H9 (cell line): Measurements from ENCODE around the gene GPR183. TPM values are rescaled to one million over a fixed set of nuclear protein-coding genes. Genes with fewer than 3 reads are reported as not detected.

Experiments
- DNase-seq: peaks from one replicate; pipeline ENCODE4 v3.0.0-alpha.2; 2017
- H2AFZ ChIP-seq: one replicate; pipeline ENCODE4 v1.6.1; 2013; ENCODE audit warnings: mild to moderate bottlenecking, low read length, control low read depth, moderate library complexity
- H2AK5ac ChIP-seq: 2 replicates; pipeline ENCODE4 v1.6.1; 2013; ENCODE audit warnings: low read length, control low read depth, mixed read lengths; ENCODE audit not compliant: insufficient read length
- H2BK120ac ChIP-seq: one replicate; pipeline ENCODE4 v1.6.1; 2013; ENCODE audit warnings: low read depth, mild to moderate bottlenecking, low read length, control low read depth, inconsistent platforms; ENCODE audit not compliant: poor library complexity, severe bottlenecking
- H2BK12ac ChIP-seq: 2 replicates; pipeline ENCODE4 v1.6.1; 2013; ENCODE audit warnings: low read length, control low read depth, mixed read lengths, low read depth; ENCODE audit not compliant: insufficient read length
- H2BK15ac ChIP-seq: 2 replicates; pipeline ENCODE4 v1.6.1; 2013; ENCODE audit warnings: low read depth, low read length, control low read depth
- H2BK20ac ChIP-seq: one replicate; pipeline ENCODE4 v1.6.1; 2013; ENCODE audit warnings: low read depth, mild to moderate bottlenecking, low read length, control low read depth, inconsistent platforms; ENCODE audit not compliant: poor library complexity, severe bottlenecking
- H2BK5ac ChIP-seq: 2 replicates; pipeline ENCODE4 v1.6.1; 2013; ENCODE audit warnings: low read length, control low read depth, mixed read lengths; ENCODE audit not compliant: insufficient read length
- H3K14ac ChIP-seq: 2 replicates; pipeline ENCODE4 v1.6.1; 2013; ENCODE audit warnings: low read length, control low read depth; ENCODE audit not compliant: insufficient read depth
- H3K18ac ChIP-seq: 2 replicates; pipeline ENCODE4 v1.6.1; 2013; ENCODE audit warnings: low read depth, mild to moderate bottlenecking, mixed read lengths, low read length, control low read depth; ENCODE audit not compliant: insufficient read length
- H3K23ac ChIP-seq: 2 replicates; pipeline ENCODE4 v1.6.1; 2013; ENCODE audit warnings: low read length, control low read depth, mixed read lengths, low read depth; ENCODE audit not compliant: insufficient read length
- H3K23me2 ChIP-seq: 2 replicates; pipeline ENCODE4 v1.6.1; 2013; ENCODE audit warnings: low read depth, mild to moderate bottlenecking, mixed read lengths, low read length, control low read depth; ENCODE audit not compliant: insufficient read length, poor library complexity, severe bottlenecking
- H3K27ac ChIP-seq: 2 replicates; pipeline ENCODE4 v1.5.1; 2013; ENCODE audit warnings: low read length, control low read depth, mixed read lengths, low read depth; ENCODE audit not compliant: insufficient read length
- H3K27me3 ChIP-seq: 2 replicates; pipeline ENCODE4 v1.6.1; 2013; ENCODE audit warnings: low read length, control low read depth, inconsistent platforms; ENCODE audit not compliant: insufficient read depth
- H3K4ac ChIP-seq: 2 replicates; pipeline ENCODE4 v1.6.1; 2013; ENCODE audit warnings: low read depth, mild to moderate bottlenecking, control low read depth, inconsistent platforms, low read length, moderate library complexity
- H3K4me1 ChIP-seq: 2 replicates; pipeline ENCODE4 v1.6.1; 2013; ENCODE audit warnings: low read length, control low read depth, inconsistent platforms; ENCODE audit not compliant: insufficient read depth
- H3K4me2 ChIP-seq: 2 replicates; pipeline ENCODE4 v1.6.1; 2013; ENCODE audit warnings: low read length, control low read depth, mixed read lengths; ENCODE audit not compliant: insufficient read length, insufficient read depth
- H3K56ac ChIP-seq: 2 replicates; pipeline ENCODE4 v1.6.1; 2013; ENCODE audit warnings: low read depth, mild to moderate bottlenecking, mixed read lengths, low read length, control low read depth; ENCODE audit not compliant: insufficient read length
- H3K79me1 ChIP-seq: 2 replicates; pipeline ENCODE4 v1.6.1; 2013; ENCODE audit warnings: low read depth, mild to moderate bottlenecking, moderate library complexity, low read length, control low read depth, inconsistent platforms; ENCODE audit not compliant: insufficient read depth, poor library complexity, severe bottlenecking
- H3K79me2 ChIP-seq: 2 replicates; pipeline ENCODE4 v1.6.1; 2013; ENCODE audit warnings: low read length, control low read depth, inconsistent platforms; ENCODE audit not compliant: insufficient read depth
- H3K9ac ChIP-seq: 2 replicates; pipeline ENCODE4 v1.6.1; 2013; ENCODE audit warnings: low read length, control low read depth, mixed read lengths; ENCODE audit not compliant: insufficient read length; ENCODE audit errors: extremely low read depth
- H3K9me3 ChIP-seq: one replicate; pipeline ENCODE4 v1.6.1; 2013; ENCODE audit warnings: low read depth, low read length, inconsistent platforms; ENCODE audit not compliant: control insufficient read depth
- H3T11ph ChIP-seq: one replicate; pipeline ENCODE4 v1.6.1; 2013; ENCODE audit warnings: mild to moderate bottlenecking, low read length, control low read depth, inconsistent platforms
- H4K20me1 ChIP-seq: one replicate; pipeline ENCODE4 v1.6.1; 2013; ENCODE audit not compliant: control insufficient read depth, insufficient read length, insufficient read depth
- H4K5ac ChIP-seq: 2 replicates; pipeline ENCODE4 v1.6.1; 2013; ENCODE audit warnings: low read depth, mild to moderate bottlenecking, mixed read lengths, low read length, control low read depth; ENCODE audit not compliant: insufficient read length
- H4K8ac ChIP-seq: replicated peaks from 2 replicates; pipeline ENCODE4 v1.6.1; 2013; ENCODE audit warnings: low read length, control low read depth, mixed read lengths, low read depth; ENCODE audit not compliant: insufficient read length
- H4K91ac ChIP-seq: 2 replicates; pipeline ENCODE4 v1.6.1; 2013; ENCODE audit warnings: low read depth, mild to moderate bottlenecking, moderate library complexity, mixed read lengths, low read length, control low read depth; ENCODE audit not compliant: insufficient read length
- H3K27ac Mint-ChIP-seq, 3 experiments: 2 replicates in 2 of 3; 3 replicates in 1 of 3; pipeline ENCODE4 v1.8.0; 2020 to 2021; ENCODE audit warnings: mixed read lengths in 3 of 3, mild to moderate bottlenecking in 1 of 3, moderate library complexity in 1 of 3
- H3K27me3 Mint-ChIP-seq: 2 replicates; pipeline ENCODE4 v1.8.0; 2021; ENCODE audit warnings: low read depth, mild to moderate bottlenecking, moderate library complexity, mixed read lengths
- H3K36me3 Mint-ChIP-seq, 3 experiments: 2 replicates in 2 of 3; 3 replicates in 1 of 3; pipeline ENCODE4 v1.8.0; 2020 to 2021; ENCODE audit warnings: low read depth in 3 of 3, mixed read lengths in 3 of 3; ENCODE audit not compliant: insufficient read depth in 1 of 3
- H3K4me1 Mint-ChIP-seq, 2 experiments: 2 replicates each; pipeline ENCODE4 v1.8.0; 2020; ENCODE audit warnings: mixed read lengths in 2 of 2
- H3K4me3 Mint-ChIP-seq, 2 experiments: 2 replicates in 1 of 2; 3 replicates in 1 of 2; pipeline ENCODE4 v1.8.0; 2020 to 2021; ENCODE audit warnings: mild to moderate bottlenecking in 2 of 2, mixed read lengths in 2 of 2, moderate library complexity in 1 of 2
- H3K9me3 Mint-ChIP-seq, 2 experiments: 2 replicates in 1 of 2; 3 replicates in 1 of 2; pipeline ENCODE4 v1.8.0; 2020; ENCODE audit warnings: mild to moderate bottlenecking in 2 of 2, mixed read lengths in 2 of 2, moderate library complexity in 1 of 2
- CTCF ChIP-seq: fragments of 200-600 bp; sonication (generic); conservative IDR thresholded peaks from 3 replicates; pipeline ENCODE4 v1.8.0; 2021; ENCODE audit warnings: antibody characterized with exemption, mild to moderate bottlenecking
- WGBS: extraction: QIAGEN DNeasy Blood & Tissue Kit; methylation state at CpG from one replicate; pipeline ENCODE4 v1.1.7; 2013; ENCODE audit warnings: missing lambda C conversion rate, low lambda C conversion rate, mixed read lengths; ENCODE audit not compliant: insufficient read length; ENCODE audit errors: extremely low coverage; 5-methylcytosine and 5-hydroxymethylcytosine counted together
- total RNA-seq: library from RNA; stranded (reverse); gene quantifications from 2 replicates; pipeline ENCODE4 v1.2.1, GENCODE V29; 2021

GPR183 gene
- total RNA-seq, 1 experiment from 2014 or later: not detected

GRCh38 chr13:99269627-99270241 is 37.5 kb downstream of the GPR183 start:
- H3K9me3 Mint-ChIP-seq: peaks cover 3% of the 10 kb centered on the region in 2 experiments; a peak in 3 of 5 replicates
- H2BK15ac ChIP-seq: no peak overlapping the region
- no peak overlapping the region for H4K8ac ChIP-seq
- H2BK5ac ChIP-seq: no peak overlapping the region
- no peak overlapping the region for H2BK12ac ChIP-seq
- H3K4ac ChIP-seq: no peak overlapping the region
- H3K9me3 ChIP-seq: no peaks in the 10 kb centered on the region
- no peak overlapping the region for H3K27ac Mint-ChIP-seq
- H3K4me3 Mint-ChIP-seq: no peak overlapping the region
- no peaks in the 10 kb centered on the region for H3K27me3 ChIP-seq
- no peak overlapping the region for H3K56ac ChIP-seq
- H3K27ac ChIP-seq: no peak overlapping the region
- no peaks in the 10 kb centered on the region for H3K79me2 ChIP-seq
- no peak overlapping the region for H3K4me2 ChIP-seq
- H3K36me3 Mint-ChIP-seq: peaks cover 0 to 11% (median 3%) of the 10 kb centered on the region in 3 experiments; a peak in 3 of 7 replicates
- H3K4me1 Mint-ChIP-seq: peaks cover 0 to 3% of the 10 kb centered on the region in 2 experiments; a peak in 1 of 4 replicates
- no peak for DNase-seq
- H3K14ac ChIP-seq: no peak overlapping the region
- H3T11ph ChIP-seq: no peak overlapping the region
- WGBS: no CpG with 5 or more reads among the region's 3 CpGs
- H4K20me1 ChIP-seq: no peaks in the 10 kb centered on the region
- H2BK120ac ChIP-seq: no peak overlapping the region
- no peaks in the 10 kb centered on the region for H3K23me2 ChIP-seq
- no peaks in the 10 kb centered on the region for H3K4me1 ChIP-seq
- no peak overlapping the region for H4K91ac ChIP-seq
- H4K5ac ChIP-seq: no peak overlapping the region
- no peak overlapping the region for H3K23ac ChIP-seq
- H3K18ac ChIP-seq: no peak overlapping the region
- H2AK5ac ChIP-seq: no peak overlapping the region
- no peaks in the 10 kb centered on the region for H3K27me3 Mint-ChIP-seq
- TF ChIP-seq CTCF: peak; percentile 70
- H3K9ac ChIP-seq: no peak overlapping the region
- H2AFZ ChIP-seq: no peak overlapping the region
- peaks cover 3% of the 10 kb centered on the region for H3K79me1 ChIP-seq
- no peak overlapping the region for H2BK20ac ChIP-seq
